Neural progenitor cell (in vitro differentiated cells): Measurements from ENCODE around the gene CYB5RL.

ENCODE experiments used
- CTCF ChIP-seq: fragments of 200-600 bp; sonication (generic); IDR thresholded peaks from 2 replicates; pipeline ENCODE4 v1.5.1; 2017; ENCODE audit warnings: antibody characterized with exemption, mild to moderate bottlenecking
- EZH2phosphoT487 ChIP-seq: fragments of 200-600 bp; sonication (generic); IDR thresholded peaks from 2 replicates; pipeline ENCODE4 v1.6.1; 2017; ENCODE audit warnings: antibody characterized with exemption

- no peak for TF ChIP-seq CTCF
- no peak for TF ChIP-seq EZH2phosphoT487
These were observed 572 bp downstream of the CYB5RL start for GRCh38 chr1:54199151-54199764.
